ENCODE results near the gene MUTYH. TPM values are rescaled to one million over a fixed set of nuclear protein-coding genes. Genes with fewer than 3 reads are reported as not detected.

MUTYH gene
- total and polyA plus RNA-seq, 9 of the 15 experiments (the other 6 are each of a cell fraction or from before 2014, with no cell fraction given), result 3.4 to 53.5 (median 29.0) TPM

DNA sequence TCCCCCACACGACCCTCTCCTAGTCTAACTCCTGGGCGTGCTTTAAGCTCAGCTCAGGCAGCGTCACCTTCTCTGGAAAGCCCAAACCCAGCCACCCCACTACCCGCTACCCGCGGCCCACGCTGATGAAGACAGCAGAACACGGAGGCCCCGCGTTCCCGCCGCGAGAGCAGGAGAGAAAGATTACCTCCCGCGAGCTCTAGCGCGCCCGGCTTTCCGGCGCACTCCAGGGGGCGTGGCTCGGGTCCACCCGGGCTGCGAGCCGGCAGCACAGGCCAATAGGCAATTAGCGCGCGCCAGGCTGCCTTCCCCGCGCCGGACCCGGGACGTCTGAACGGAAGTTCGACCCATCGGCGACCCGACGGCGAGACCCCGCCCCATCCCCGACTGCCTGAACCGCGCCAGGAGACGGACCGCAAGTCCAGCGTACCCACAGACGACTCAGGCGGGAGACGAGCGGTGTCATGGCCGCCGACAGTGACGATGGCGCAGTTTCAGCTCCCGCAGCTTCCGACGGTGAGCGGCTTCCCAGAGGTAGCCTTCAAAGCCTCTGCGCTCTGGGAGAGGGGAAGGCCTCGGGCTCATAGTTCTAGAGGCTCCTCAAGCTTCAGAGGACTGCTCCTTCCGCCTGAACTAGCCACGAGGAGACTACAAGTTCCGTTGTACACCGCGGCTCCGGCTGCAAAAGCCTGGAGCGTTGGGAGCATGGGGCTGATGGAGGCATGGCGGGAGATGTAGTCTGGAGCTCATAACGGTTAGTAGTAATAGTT, at the start of gene MUTYH, which contains the start of gene TOE1 (continued):
- TF ChIP-seq, protein P1, sequence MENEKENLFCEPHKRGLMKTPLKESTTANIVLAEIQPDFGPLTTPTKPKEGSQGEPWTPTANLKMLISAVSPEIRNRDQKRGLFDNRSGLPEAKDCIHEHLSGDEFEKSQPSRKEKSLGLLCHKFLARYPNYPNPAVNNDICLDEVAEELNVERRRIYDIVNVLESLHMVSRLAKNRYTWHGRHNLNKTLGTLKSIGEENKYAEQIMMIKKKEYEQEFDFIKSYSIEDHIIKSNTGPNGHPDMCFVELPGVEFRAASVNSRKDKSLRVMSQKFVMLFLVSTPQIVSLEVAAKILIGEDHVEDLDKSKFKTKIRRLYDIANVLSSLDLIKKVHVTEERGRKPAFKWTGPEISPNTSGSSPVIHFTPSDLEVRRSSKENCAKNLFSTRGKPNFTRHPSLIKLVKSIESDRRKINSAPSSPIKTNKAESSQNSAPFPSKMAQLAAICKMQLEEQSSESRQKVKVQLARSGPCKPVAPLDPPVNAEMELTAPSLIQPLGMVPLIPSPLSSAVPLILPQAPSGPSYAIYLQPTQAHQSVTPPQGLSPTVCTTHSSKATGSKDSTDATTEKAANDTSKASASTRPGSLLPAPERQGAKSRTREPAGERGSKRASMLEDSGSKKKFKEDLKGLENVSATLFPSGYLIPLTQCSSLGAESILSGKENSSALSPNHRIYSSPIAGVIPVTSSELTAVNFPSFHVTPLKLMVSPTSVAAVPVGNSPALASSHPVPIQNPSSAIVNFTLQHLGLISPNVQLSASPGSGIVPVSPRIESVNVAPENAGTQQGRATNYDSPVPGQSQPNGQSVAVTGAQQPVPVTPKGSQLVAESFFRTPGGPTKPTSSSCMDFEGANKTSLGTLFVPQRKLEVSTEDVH (IDR thresholded peaks at IDR 0.05; ENCODE audit: low read depth, partially characterized antibody), result peak; percentile 80
- TF ChIP-seq NFXL1 (CRISPR knock-in tag; IDR thresholded peaks at IDR 0.05), result no peak
- peak; percentile 62; the same call in 1 of the 2 replicates for TF ChIP-seq ZNF431 (CRISPR knock-in tag; IDR thresholded peaks at IDR 0.05)
- TF ChIP-seq ZNF197 (CRISPR knock-in tag; IDR thresholded peaks at IDR 0.05; ENCODE audit: low read depth), result no peak
- no peak for TF ChIP-seq ZBTB1 (CRISPR knock-in tag; IDR thresholded peaks at IDR 0.05; ENCODE audit: borderline replicate concordance, low read depth)
- TF ChIP-seq TAF1 (IDR thresholded peaks at IDR 0.05; ENCODE audit: control insufficient read depth, extremely low read depth, insufficient read depth, low read length, severe bottlenecking), result peak; percentile 86
- TF ChIP-seq ZKSCAN3 (CRISPR knock-in tag; IDR thresholded peaks at IDR 0.05), result no peak
- TF ChIP-seq, protein P2, sequence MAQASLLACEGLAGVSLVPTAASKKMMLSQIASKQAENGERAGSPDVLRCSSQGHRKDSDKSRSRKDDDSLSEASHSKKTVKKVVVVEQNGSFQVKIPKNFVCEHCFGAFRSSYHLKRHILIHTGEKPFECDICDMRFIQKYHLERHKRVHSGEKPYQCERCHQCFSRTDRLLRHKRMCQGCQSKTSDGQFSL (CRISPR knock-in tag; IDR thresholded peaks at IDR 0.05), result peak; percentile 69
- TF ChIP-seq, protein P2 (tag; IDR thresholded peaks at IDR 0.05), result no peak
- no peak for TF ChIP-seq MAFG (tag; conservative IDR thresholded peaks at IDR 0.05)
- no peak for TF ChIP-seq U2AF2 (optimal IDR thresholded peaks at IDR 0.05; ENCODE audit: low read depth, low read length)
- peak; percentile 53 for TF ChIP-seq JUND (IDR thresholded peaks at IDR 0.05; ENCODE audit: borderline replicate concordance, low read depth, low read length)
- no peak; the same call in 2 of the 3 replicates for TF ChIP-seq JUND (tag; IDR thresholded peaks at IDR 0.05; ENCODE audit: borderline replicate concordance, low read depth, low read length)
- TF ChIP-seq KAT7 (CRISPR knock-in tag; IDR thresholded peaks at IDR 0.05; ENCODE audit: borderline replicate concordance), result peak; percentile 89
- TF ChIP-seq, protein P3, sequence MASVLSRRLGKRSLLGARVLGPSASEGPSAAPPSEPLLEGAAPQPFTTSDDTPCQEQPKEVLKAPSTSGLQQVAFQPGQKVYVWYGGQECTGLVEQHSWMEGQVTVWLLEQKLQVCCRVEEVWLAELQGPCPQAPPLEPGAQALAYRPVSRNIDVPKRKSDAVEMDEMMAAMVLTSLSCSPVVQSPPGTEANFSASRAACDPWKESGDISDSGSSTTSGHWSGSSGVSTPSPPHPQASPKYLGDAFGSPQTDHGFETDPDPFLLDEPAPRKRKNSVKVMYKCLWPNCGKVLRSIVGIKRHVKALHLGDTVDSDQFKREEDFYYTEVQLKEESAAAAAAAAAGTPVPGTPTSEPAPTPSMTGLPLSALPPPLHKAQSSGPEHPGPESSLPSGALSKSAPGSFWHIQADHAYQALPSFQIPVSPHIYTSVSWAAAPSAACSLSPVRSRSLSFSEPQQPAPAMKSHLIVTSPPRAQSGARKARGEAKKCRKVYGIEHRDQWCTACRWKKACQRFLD (CRISPR knock-in tag; IDR thresholded peaks at IDR 0.05), result no peak; the same call in 1 of the 2 replicates
- no peak for TF ChIP-seq HNRNPH1 (optimal IDR thresholded peaks at IDR 0.05; ENCODE audit: low read depth, low read length)
- no peak for TF ChIP-seq FOS (IDR thresholded peaks at IDR 0.05; ENCODE audit: extremely low read depth, insufficient read length)
- no peak for TF ChIP-seq ZNF384 (IDR thresholded peaks at IDR 0.05; ENCODE audit: low read depth, low read length)
- TF ChIP-seq, protein P4, sequence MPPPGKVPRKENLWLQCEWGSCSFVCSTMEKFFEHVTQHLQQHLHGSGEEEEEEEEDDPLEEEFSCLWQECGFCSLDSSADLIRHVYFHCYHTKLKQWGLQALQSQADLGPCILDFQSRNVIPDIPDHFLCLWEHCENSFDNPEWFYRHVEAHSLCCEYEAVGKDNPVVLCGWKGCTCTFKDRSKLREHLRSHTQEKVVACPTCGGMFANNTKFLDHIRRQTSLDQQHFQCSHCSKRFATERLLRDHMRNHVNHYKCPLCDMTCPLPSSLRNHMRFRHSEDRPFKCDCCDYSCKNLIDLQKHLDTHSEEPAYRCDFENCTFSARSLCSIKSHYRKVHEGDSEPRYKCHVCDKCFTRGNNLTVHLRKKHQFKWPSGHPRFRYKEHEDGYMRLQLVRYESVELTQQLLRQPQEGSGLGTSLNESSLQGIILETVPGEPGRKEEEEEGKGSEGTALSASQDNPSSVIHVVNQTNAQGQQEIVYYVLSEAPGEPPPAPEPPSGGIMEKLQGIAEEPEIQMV (tag; conservative IDR thresholded peaks at IDR 0.05; ENCODE audit: low read depth), result 0 out of 2 replicates have a peak, but pooled peaks have one; percentile 14
- peak; percentile 12; the same call in 1 of the 2 replicates for TF ChIP-seq KDM2B (CRISPR knock-in tag; IDR thresholded peaks at IDR 0.05)
- TF ChIP-seq RBM22 (IDR thresholded peaks at IDR 0.05; ENCODE audit: low read depth, low read length, poor library complexity, severe bottlenecking), result peak; percentile 77

Measured in K562 (cell line).